Transverse colon (tissue), 4 donors: ENCODE measurements around the gene SLC39A11. TPM values are rescaled to one million over a fixed set of nuclear protein-coding genes. Genes with fewer than 3 reads are reported as not detected.

ENCODE experiments used
- DNase-seq: peaks from one replicate; pipeline ENCODE4 v3.0.0-alpha.2; 2019
- H3K27ac ChIP-seq, 4 donors: fragments of 200-600 bp; sonication (generic); 2 replicates each; pipeline ENCODE4 v1.5.1; 2016 to 2018; ENCODE audit warnings: inconsistent platforms in 4 of 4
- H3K27me3 ChIP-seq: fragments of 200-600 bp; sonication (generic); 2 replicates; pipeline ENCODE4 v1.5.1; 2017; ENCODE audit warnings: inconsistent platforms
- H3K36me3 ChIP-seq, 4 donors: fragments of 200-600 bp; sonication (generic); 2 replicates each; pipeline ENCODE4 v1.5.1; 2017 to 2019; ENCODE audit warnings: inconsistent platforms in 4 of 4
- H3K4me1 ChIP-seq, 4 donors: fragments of 200-600 bp; sonication (generic); 2 replicates each; pipeline ENCODE4 v1.5.1; 2017 to 2020; ENCODE audit warnings: inconsistent platforms in 4 of 4
- H3K4me3 ChIP-seq, 4 donors: fragments of 200-600 bp; sonication (generic); 1 replicate in 1 of 4; 2 replicates in 3 of 4; pipeline versions ENCODE4 v1.5.1 to v1.6.1; 2017 to 2019; ENCODE audit warnings: inconsistent platforms in 4 of 4
- H3K9me3 ChIP-seq, 2 donors: fragments of 200-600 bp; sonication (generic); 2 replicates each; pipeline ENCODE4 v1.5.1; 2017 to 2019; ENCODE audit warnings: inconsistent platforms in 2 of 2
- CTCF ChIP-seq, 5 experiments: fragments of 200-600 bp in 3 of 5; fragments of 450-650 bp in 2 of 5; sonication (generic) in 3 of 5; IDR thresholded peaks; 1 replicate in 2 of 5; 2 replicates in 3 of 5; pipeline ENCODE4 v1.5.1; 2016 to 2017; ENCODE audit warnings: antibody characterized with exemption in 5 of 5, inconsistent platforms in 3 of 5, mild to moderate bottlenecking in 2 of 5, moderate library complexity in 1 of 5
- EP300 ChIP-seq: sonication (generic); formaldehyde crosslinking; IDR thresholded peaks from one replicate; pipeline ENCODE4 v1.6.1; 2017; ENCODE audit warnings: antibody characterized with exemption, low read depth
- POLR2A ChIP-seq: fragments of 450-650 bp; IDR thresholded peaks from one replicate; pipeline ENCODE4 v1.6.1; 2016; ENCODE audit warnings: antibody characterized with exemption, mild to moderate bottlenecking, moderate library complexity
- POLR2AphosphoS5 ChIP-seq, 3 donors: sonication (generic); formaldehyde crosslinking; IDR thresholded peaks; one replicate each; pipeline ENCODE4 v1.6.1; 2016; ENCODE audit warnings: antibody characterized with exemption in 3 of 3
- WGBS, 2 donors: methylation state at CpG; one replicate each; pipeline ENCODE4 v1.1.5; 2018; ENCODE audit warnings: low coverage in 1 of 2; 5-methylcytosine and 5-hydroxymethylcytosine counted together
- in situ Hi-C, 4 donors: fragments of 200-750 bp; cut with MboI; loops; one replicate each; pipeline versions ENCODE4 v1.15.0 to v1.15.1; 2017; ENCODE audit warnings: low sequenced_read_pairs in 3 of 4, low pct_ligation_motif_present in 1 of 4, low pct_unique_long_range_greater_than_20kb in 1 of 4
- intact Hi-C: fragments of 100-400 bp; cut with DNase I; formaldehyde crosslinking; loops from one replicate; pipeline ENCODE4 v1.15.1; 2023; ENCODE audit warnings: low total_unique reads
- total RNA-seq, 4 donors: library from RNA; depleted of rRNA; stranded (reverse); fragments of >200 nt; gene quantifications; one replicate each; pipeline ENCODE4 v1.1.0, GENCODE V29; 2016

SLC39A11 gene
- total RNA-seq, 4 donors from 2014 or later: 20.7 to 49.7 (median 33.3) TPM

GRCh38 chr17:72654706-72655105 is 437.8 kb downstream of the SLC39A11 start:
- no peak for DNase-seq
- in situ Hi-C loops: loop anchor here in 2 of 4 donors (10.0 kb wide), 2 partner anchors 70 to 80 kb away; no protein-coding TSS in a partner anchor
- Histone ChIP-seq H3K4me1 (no peaks in the 10 kb centered on the region), H3K36me3 (no peaks in the 10 kb centered on the region), H3K9me3 (no peaks in the 10 kb centered on the region), H3K27ac (no peak overlapping the region), H3K27me3 (no peaks in the 10 kb centered on the region), H3K4me3 (no peak overlapping the region)
- WGBS, 2 donors: 84 to 100% methylated on average over 2 to 12 of the region's 12 CpGs
- TF ChIP-seq CTCF (IDR thresholded peaks at IDR 0.05) (no peak), POLR2AphosphoS5 (IDR thresholded peaks at IDR 0.05) (no peak), POLR2A (no peak), EP300 (no peak)
- intact Hi-C loops: no loop called here

- intact Hi-C loops (no loop called here), in situ Hi-C loops (loop anchor here in 2 of 4 donors (10.0 kb wide), 2 partner anchors 67 to 77 kb away; no protein-coding TSS in a partner anchor)
- Histone ChIP-seq H3K27ac (no peak overlapping the region), H3K9me3 (no peaks in the 10 kb centered on the region), H3K27me3 (no peaks in the 10 kb centered on the region), H3K4me1 (no peaks in the 10 kb centered on the region), H3K4me3 (no peak overlapping the region), H3K36me3 (no peaks in the 10 kb centered on the region)
- TF ChIP-seq POLR2A: no peak
- no peak for TF ChIP-seq CTCF (IDR thresholded peaks at IDR 0.05)
- no peak for TF ChIP-seq POLR2AphosphoS5 (IDR thresholded peaks at IDR 0.05)
- no peak for TF ChIP-seq EP300
- DNase-seq: no peak
Measured at GRCh38 chr17:72651988-72652387, 440.5 kb downstream of the SLC39A11 start.

GRCh38 chr17:72648702-72649101 is 443.8 kb downstream of the SLC39A11 start:
- Histone ChIP-seq H3K4me3 (no peak overlapping the region), H3K9me3 (no peaks in the 10 kb centered on the region), H3K4me1 (no peaks in the 10 kb centered on the region), H3K36me3 (no peaks in the 10 kb centered on the region), H3K27me3 (no peaks in the 10 kb centered on the region), H3K27ac (no peak overlapping the region)
- WGBS, 2 donors: 90% methylated on average over 11 of the region's 11 CpGs; no CpG with 5 or more reads in 1 of the 2 donors
- intact Hi-C loops: no loop called here
- TF ChIP-seq POLR2AphosphoS5 (IDR thresholded peaks at IDR 0.05) (no peak), CTCF (IDR thresholded peaks at IDR 0.05) (no peak), EP300 (no peak), POLR2A (no peak)
- in situ Hi-C loops: no loop called here
- no peak for DNase-seq

DNA sequence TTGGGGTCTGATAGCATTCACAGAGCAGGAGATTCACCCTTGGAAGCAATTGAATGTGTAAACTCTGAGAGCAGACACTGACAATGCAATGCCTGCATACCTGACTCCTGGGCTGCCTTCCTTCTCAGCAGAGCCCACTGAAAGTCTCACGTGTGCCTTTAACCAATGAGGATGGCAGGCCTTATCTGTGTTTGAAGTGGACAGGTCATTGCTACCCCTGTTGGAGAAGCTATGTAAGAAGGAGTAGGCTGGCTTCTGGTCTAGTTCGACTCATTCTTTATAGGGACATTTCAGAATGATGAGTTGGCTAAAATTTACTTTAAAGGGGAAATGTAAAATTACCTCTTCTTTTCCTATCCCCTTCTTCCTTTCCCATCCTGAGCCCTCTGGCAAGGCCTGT is 446.3 kb downstream of the SLC39A11 start:
- Histone ChIP-seq H3K4me3 (no peak overlapping the region), H3K4me1 (peaks cover 0 to 4% (median 2%) of the 10 kb centered on the region in 4 donors), H3K27me3 (no peaks in the 10 kb centered on the region), H3K27ac (no peak overlapping the region), H3K36me3 (no peaks in the 10 kb centered on the region), H3K9me3 (no peaks in the 10 kb centered on the region)
- WGBS, 2 donors: 60 to 83% methylated on average over 1 to 2 of the region's 2 CpGs
- in situ Hi-C loops: no loop called here
- TF ChIP-seq POLR2AphosphoS5 (IDR thresholded peaks at IDR 0.05) (no peak), CTCF (IDR thresholded peaks at IDR 0.05) (no peak), POLR2A (no peak), EP300 (no peak)
- intact Hi-C loops: no loop called here
- no peak for DNase-seq
